GM19463 (cell line): ENCODE data around the gene FOSL2.

Experiments
- ATAC-seq: cut with Tn5 transposase; IDR thresholded peaks from one replicate; pipeline ENCODE4 v1.9.1; 2021; ENCODE audit warnings: mild to moderate bottlenecking, moderate library complexity; ENCODE audit not compliant: unreplicated experiment

The FOSL2 gene

GRCh38 chr2:28356095-28356911 lies 36.4 kb upstream of the FOSL2 start:
- no peak for ATAC-seq

- no peak for ATAC-seq
Measured at GRCh38 chr2:28357055-28357454, 35.6 kb upstream of the FOSL2 start.

- ATAC-seq = no peak
Measured at GRCh38 chr2:28357948-28358667, 34.5 kb upstream of the FOSL2 start.

- ATAC-seq = no peak
Measured at GRCh38 chr2:28358668-28359201, 33.9 kb upstream of the FOSL2 start.

GRCh38 chr2:28359222-28360057 lies 33.2 kb upstream of the FOSL2 start:
- ATAC-seq = peak; percentile 71

GRCh38 chr2:28360058-28360717 lies 32.5 kb upstream of the FOSL2 start:
- ATAC-seq = no peak

- ATAC-seq = no peak
Measured at GRCh38 chr2:28360718-28361293, 31.9 kb upstream of the FOSL2 start.

- ATAC-seq = no peak
Measured at GRCh38 chr2:28361991-28362710, 30.5 kb upstream of the FOSL2 start.

GRCh38 chr2:28362991-28363521 lies 29.6 kb upstream of the FOSL2 start:
- no peak for ATAC-seq

GRCh38 chr2:28363686-28364280 lies 28.9 kb upstream of the FOSL2 start:
- ATAC-seq = no peak

GRCh38 chr2:28364610-28365009 lies 28.0 kb upstream of the FOSL2 start:
- ATAC-seq = no peak

GRCh38 chr2:28365158-28365557 lies 27.5 kb upstream of the FOSL2 start:
- ATAC-seq = no peak

GRCh38 chr2:28366149-28366495 lies 26.5 kb upstream of the FOSL2 start:
- ATAC-seq = no peak

GRCh38 chr2:28366496-28367282 lies 26.0 kb upstream of the FOSL2 start:
- no peak for ATAC-seq

GRCh38 chr2:28367667-28368356 lies 24.8 kb upstream of the FOSL2 start:
- ATAC-seq = no peak

- no peak for ATAC-seq
Measured at GRCh38 chr2:28368357-28368798, 24.3 kb upstream of the FOSL2 start.

GRCh38 chr2:28369358-28369757 lies 23.3 kb upstream of the FOSL2 start:
- no peak for ATAC-seq

- ATAC-seq = no peak
Measured at GRCh38 chr2:28370354-28370753, 22.3 kb upstream of the FOSL2 start.
